ENCODE results near the gene ITPR3.

DNA sequence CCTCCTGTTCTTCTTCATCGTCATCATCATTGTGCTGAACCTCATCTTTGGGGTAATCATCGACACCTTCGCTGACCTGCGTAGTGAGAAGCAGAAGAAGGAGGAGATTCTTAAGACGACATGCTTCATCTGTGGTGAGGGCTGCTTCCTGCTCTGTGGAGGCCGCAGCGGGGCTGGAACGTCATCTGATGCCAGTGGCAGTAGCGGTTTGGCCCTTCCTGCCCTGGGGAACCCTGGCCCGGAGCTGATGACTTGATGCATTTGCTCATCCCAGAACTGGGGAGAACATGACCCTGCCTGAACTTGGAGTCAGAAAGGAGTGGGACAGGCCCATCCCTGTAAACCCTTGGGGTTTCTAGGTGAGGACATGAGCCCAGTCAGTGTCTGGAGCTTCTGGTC is 71.6 kb downstream of the ITPR3 start:
- no peak for TF ChIP-seq POLR2A (IDR thresholded peaks at IDR 0.05)
- TF ChIP-seq, protein P1, sequence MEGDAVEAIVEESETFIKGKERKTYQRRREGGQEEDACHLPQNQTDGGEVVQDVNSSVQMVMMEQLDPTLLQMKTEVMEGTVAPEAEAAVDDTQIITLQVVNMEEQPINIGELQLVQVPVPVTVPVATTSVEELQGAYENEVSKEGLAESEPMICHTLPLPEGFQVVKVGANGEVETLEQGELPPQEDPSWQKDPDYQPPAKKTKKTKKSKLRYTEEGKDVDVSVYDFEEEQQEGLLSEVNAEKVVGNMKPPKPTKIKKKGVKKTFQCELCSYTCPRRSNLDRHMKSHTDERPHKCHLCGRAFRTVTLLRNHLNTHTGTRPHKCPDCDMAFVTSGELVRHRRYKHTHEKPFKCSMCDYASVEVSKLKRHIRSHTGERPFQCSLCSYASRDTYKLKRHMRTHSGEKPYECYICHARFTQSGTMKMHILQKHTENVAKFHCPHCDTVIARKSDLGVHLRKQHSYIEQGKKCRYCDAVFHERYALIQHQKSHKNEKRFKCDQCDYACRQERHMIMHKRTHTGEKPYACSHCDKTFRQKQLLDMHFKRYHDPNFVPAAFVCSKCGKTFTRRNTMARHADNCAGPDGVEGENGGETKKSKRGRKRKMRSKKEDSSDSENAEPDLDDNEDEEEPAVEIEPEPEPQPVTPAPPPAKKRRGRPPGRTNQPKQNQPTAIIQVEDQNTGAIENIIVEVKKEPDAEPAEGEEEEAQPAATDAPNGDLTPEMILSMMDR (IDR thresholded peaks at IDR 0.05) = no peak
